HG02852 (cell line): Measurements from ENCODE around the gene ZNF618.

Experiments
- ATAC-seq: cut with Tn5 transposase; IDR thresholded peaks from one replicate; pipeline ENCODE4 v1.9.1; 2021; ENCODE audit warnings: mild to moderate bottlenecking, moderate library complexity; ENCODE audit not compliant: unreplicated experiment

The ZNF618 gene

DNA sequence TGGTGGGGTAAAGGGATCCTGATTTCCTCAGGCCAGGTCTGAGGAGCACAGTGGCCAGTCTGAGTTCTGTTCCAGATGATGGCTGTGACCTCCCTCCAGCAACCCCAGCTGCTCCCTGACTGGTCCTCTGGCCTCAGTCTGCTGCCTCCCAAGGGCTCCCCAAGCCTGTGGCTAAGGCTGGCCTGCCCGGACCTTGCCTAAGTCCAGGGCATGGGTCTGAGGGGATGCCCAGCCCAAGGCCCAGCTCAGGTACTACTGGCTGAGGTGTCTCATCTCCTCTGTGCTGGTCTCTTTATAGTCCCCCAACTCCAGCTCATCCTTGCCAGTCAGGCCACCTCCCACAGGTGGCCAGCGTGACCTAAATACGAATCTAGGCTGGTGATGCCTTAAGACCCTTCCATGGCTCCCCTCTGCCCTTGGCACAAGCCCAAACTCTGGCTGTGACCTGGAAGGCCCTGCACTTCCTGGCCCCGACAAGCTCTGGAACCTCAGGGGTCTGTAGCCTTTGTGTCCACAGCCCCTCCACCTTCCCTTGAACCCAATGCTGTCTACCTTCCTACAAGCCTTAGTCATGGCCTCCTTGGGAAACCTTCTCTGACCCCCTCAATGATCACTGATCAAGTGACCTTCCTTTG, 213.2 kb downstream of the ZNF618 start:
- ATAC-seq, result no peak

DNA sequence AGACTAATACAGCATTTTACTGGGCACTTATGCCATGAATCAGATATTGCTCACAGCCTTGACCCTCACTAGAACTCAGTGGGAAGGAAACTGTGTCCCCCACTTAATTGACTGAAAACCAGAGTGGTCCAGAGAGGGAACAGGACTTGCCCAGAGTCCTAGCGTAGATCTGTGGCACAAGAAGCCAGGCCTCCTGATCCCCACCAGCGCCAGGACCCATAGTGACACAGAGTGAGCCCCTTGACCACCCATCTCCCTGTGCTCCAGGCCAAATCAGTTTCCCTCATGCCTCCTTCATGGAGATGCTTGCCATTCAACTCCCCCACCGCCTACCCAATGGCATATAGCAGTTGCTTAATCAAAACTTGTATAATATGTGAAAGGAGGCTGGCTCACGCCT, 214.7 kb downstream of the ZNF618 start:
- no peak for ATAC-seq

DNA sequence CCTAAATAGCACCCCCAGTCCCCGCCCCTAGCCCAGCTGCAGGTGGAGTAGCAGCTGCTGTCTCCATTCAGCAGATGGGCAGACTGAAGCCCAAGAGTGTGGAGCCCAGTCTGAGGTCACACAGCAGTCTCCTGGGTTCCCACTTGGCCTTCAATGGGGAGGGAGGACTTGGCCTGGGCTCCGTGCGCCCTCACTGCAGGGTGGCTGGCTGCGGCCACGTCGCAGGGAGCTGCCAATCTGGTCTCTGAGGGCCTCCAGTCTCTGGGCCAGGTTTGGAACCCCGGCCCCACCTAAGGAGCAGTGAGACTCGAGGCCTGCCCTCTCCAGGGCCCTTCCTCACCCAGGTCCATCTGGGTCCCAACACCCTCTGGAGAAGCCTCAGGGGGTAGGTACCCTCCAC, 215.6 kb downstream of the ZNF618 start:
- no peak for ATAC-seq

DNA sequence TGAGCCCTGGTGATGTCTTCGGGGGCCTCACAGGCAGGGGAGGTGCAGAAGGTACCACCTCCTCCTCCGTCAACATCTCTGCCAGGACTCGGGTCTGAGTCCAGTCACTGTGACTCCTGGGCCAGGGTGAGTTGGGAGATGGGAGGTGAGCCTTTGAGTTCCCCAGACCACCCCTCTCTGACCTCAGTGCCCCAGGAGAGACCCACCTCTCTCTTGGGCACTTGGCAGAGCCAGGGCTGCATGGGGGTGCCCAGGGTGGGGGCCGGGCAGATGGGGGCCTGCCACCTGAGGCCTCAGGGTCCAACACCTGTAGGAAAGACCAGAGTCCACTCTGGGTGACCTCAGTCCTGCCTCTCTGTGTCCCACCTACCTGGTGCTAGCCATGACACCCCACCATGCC, 216.2 kb downstream of the ZNF618 start:
- ATAC-seq, result no peak

DNA sequence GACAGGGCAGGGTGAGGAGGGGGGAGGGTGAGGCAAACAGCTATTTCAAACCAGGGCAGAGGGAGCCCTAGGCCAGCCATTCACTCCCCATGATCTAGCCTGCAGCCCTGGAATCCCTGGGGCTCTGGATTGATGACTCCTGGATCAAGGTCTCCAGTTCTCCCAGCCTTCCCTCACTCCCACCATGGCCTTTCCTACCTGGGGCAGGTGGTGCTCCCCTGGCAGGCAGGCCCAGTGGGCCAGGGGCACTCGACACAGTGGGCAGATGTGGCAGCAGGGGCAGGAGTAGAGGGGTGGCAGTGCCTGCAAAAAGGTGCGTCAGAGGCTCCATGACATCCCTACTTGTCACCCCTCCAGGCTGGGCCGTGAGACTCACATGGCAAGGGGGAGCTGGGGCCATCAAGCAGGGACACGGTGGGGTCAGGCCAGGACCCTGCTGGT, 216.9 kb downstream of the ZNF618 start:
- ATAC-seq, result no peak

DNA sequence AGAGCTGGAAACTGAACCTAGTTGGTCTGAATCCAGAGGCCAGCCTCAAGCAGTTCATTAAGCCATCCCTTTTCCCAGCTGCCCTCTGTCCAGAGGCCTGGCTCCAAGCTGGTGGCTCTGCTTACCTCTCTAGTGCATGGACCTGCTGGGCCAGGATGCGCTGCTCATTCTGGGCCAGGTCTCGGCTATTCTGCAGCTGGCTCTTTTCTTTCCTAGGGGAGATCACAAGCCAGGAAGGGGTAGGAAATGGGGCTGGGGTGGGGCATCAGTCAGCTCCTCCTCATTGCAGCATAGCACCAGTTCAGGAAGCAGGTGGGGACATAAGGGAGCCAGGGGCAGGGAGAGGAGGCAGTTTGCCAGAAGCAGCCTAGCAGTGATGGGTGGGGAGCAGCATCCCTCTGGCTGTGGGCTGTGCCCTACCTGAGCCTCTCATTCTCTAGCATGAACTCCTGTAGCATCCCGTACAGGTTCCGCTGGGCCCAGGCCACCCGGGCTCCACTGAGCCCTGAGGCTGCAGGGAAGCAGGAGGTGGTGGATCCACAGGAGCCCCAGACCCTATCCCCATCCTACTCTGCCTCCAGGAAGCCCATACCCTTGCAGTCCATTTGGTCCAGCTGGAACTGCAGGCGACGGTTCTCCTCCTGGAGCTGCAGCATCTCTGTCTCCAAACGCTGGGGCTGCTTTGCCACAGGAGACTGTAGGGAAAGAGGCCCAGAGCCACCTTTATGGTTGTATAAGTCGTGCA, 217.8 kb downstream of the ZNF618 start:
- ATAC-seq, result no peak

DNA sequence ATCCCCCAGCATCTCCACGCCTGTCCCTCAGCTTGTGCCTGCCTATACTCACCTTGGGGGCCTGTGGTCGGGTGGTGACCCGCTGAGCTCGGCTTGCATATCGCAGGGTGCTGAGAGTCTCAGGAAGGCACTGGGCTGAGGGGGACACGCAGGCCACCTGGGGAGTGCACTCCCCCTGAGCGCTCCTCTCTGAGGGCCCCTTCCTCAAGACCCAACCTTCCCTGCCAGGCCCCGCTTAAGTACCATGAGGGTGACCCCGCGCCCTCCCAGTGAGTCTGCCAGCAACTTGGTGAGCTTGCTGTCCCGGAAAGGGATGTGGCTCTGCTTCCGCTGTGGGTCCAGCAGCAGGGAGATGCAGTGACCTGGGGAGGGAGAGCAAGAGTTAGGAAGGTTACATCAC, 218.9 kb downstream of the ZNF618 start:
- ATAC-seq, result no peak

DNA sequence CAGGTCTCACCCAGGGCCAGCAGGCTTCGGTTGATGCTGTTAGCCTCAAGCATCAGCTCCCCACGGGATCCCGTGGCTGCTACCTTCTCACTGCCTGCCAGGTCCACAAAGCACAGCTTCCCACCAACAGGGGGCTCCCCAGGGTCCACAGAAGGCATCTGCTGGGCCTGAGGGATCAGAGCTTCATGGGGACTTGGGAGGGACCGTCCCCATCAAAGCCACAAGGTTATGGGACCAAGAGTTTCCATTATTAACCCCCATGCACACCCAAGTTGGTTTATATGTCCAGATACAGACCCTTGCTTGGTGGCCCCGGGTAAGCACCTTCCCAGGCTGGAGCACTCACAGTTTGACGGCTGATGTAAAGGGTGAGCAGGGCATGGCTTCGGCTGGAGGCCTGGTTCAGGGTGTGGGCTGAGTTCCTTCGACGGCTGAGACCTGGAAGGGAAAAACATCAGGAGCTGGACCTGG, 220.0 kb downstream of the ZNF618 start:
- ATAC-seq, result no peak

DNA sequence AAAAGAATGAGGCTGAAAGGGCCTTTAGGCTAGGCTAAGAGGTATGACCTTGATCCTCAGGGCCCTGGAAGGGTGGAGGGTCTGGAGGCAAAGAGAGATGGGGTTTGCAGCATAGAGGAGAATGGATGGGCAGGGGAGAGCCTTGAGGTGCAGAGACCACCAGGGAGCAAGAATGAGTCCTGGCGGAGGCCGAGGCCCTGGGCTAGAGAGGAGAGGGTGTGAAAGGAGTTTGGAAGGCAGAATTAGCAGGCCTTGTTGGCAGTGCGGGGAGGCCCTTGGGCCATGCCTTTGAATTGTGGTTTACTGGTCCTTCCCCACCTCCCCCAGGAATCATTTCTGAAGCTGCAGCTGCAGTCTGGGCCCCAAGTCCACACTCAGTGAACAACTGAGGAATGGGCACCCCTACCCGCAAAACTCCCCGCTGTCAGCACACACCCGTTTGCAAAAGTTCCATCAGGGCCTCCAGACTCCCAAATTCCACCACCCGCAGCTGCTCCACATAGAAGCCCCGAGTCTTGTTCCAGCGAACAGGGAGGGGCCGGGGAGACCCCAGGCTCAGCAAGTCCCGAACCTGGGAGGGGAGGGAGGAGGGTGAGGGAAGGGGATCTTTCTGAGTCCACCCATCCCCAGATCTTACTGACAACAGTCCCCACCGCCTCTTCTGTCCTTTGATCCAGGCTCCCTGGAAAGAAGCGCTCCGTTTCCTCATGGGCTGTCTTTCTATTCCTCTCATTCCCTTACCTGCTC, 220.9 kb downstream of the ZNF618 start:
- no peak for ATAC-seq

DNA sequence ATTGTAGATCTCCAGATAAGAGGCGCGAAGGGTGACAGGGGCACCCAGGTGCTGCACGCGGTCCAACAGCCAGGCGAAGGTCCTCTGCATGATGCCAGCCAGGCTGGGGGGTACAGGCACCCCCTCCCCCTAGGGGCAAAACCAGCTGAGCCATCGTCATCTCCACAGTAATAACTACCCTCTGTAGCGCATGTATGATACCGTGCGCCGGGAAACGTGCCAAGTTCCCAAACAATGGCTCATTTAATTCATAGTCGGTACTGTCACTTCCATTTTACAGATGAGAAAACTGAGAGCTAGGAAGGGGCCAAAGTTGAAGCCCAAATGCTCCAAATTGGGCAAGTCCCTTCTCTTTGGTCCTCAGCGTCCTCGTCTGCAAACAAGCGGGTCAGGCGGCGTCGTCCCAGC, 221.5 kb downstream of the ZNF618 start:
- ATAC-seq, result no peak

DNA sequence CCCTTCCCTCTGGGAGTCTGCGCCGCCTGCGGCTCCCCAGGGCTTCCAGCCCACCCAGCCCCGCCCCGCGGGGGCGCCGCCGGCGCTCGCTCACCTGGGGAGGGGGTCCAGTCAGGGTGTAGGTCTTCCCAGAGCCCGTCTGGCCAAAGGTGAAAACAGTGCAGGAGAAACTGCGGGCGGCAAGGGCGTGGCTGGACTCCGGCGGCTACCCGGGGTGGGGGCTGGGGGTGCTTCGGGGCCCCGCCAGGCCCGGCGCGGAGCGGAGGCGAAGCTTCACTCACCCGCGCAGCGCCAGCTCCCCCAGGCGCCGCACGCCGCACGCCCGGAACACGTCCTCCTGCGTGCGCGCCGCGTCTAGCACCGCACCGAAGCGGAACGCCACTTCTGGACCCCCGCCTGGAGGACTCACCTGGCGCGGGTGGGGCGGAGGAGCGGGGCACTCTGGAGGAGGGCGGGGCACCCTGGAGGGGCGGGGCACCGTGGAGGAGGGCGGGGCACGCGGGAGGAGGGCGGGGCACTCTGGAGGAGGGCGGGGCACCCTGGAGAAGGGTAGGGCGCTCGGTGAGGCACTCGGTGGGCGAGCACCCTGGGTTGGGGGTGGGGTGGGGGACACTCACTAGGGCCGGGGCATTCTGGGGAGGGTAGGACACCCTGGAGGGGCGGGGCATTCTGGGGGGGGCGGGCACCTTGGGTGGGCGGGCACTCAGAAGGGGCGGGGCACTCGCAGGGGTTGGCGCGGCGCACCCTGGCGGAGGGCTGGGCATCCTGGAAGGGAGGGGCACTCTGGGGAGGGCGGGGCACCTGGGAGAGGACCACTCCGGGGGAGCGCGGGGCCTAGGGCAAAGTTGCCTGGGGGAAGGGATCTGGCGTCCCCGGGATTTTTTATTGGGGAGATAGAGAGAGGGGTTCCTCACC, 222.2 kb downstream of the ZNF618 start:
- no peak for ATAC-seq

DNA sequence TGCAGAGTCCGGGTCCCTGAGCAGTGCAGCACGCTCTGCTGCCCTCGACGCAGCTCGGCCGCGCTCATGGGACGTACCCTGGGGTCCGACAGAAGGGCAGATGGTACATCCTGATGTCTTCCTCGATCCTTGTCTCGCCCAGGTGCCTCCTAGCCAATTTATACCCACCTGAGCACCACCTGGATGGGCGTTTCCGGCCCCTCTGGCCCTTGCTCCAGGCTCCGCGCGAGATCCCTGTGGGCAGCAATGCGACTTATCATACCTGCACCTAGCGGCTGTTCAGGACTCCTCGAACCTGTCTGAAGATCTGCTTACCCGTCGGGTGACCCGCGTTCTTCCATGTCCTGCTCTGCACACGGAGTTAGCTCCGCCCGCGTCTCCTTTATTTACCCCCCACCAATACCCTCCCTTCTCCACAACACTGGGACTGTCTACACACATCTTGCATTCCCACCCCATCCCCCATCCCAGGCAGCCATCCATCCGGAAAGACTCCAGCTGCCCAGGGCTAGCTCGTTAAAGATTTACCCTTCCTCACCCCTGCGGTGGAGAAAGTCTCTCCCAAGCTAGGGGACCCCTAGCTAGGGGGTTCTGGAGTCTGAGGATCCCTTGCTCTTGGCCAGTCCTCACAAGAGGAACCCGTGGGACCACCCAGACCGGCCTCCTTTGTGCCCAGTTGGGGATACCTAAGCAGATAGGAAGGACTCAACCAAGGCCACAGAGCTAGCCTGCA, 223.0 kb downstream of the ZNF618 start, which contains the start of gene KIF12:
TSS of gene KIF12 (minus strand) at position 357 of the 733 bp plus-strand sequence. CDS start at position 341, 16 bp downstream.
- ATAC-seq, result no peak

DNA sequence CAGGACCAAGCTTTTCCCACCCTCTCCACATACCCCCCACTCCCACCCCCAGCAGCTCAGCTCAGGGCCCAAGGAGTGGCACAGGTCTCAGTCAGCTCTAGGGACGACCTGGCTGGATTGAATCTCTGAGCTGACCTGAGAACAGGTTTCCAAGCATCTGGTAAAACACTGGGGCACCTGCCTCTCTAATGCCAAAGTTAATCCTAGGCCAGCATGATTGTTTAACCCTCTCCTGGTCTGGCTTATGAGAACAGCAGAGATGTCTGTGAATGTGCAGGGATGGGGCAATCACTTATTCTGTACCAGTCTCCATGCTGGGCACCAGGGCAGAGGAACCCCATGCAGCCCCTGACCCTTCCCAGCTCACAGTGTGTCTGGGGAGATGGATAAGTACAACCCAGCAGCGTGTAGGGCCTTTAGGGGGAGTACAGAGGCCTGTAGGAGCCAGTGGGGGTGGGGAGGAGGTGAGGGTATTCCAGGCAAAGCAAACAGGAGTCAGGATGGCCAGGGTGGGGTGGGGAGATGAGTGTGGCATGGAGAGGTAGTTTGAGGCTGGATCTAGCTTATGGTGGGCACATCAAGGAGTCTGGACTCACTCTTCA, 223.7 kb downstream of the ZNF618 start:
- no peak for ATAC-seq

DNA sequence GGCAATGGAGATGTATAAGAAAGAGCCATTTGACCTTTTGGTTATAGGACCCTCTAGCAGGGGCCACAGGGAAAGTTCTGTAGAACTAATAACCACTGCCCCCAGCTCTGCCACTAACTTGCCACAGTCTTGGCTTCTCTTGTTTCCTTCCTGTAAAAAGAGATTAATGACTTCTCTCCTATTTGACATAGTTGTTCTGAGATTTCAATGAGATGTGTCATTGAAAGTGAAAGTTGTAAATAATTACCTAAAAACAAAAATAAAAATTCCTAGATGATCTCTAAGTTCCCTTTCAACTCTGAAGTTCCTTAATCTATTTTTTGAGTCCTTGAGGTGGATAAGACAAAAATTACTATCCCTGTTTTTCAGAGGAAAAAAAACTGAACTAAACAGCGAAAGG, 224.4 kb downstream of the ZNF618 start:
- no peak for ATAC-seq

DNA sequence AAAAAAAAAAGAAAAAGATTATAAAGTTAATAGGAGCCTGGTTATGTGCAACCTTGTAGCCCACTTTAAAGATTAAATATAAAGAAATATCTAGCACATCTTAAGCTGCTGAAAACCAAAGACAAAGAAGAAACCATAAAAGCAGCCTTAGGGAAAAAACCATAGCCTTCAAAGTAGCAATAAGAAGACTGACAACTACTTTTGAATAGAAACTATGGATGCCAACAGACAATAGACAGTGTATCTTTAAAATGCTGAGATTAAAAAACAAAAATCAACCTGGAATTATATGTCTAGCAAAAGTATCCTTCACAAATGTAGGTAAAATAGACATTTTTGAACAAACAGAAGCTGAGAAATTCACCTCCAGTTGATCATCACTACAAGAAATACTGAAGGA, 226.4 kb downstream of the ZNF618 start:
- no peak for ATAC-seq

DNA sequence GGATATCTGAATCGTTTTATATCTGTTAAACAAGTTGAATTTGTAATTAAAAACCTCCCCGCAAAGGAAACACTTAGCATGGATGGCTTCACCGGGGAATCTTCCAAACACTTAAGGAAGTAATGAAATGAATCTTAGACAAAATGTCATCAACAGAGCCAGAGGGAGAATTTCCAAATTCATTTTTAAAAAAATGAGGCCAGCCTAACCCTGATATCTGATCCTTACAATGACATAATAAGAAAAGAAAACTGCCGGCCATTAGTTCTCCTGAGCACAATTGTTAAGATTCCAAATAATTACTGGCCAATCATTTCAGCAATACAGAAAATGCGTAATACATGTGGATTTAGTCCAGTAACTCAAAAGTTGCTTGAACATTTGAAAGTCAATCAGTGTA, 229.1 kb downstream of the ZNF618 start:
- no peak for ATAC-seq
